Hematopoietic multipotent progenitor cell treated with erythropoietin and hydrocortisone succinate and interleukin-3 and kit ligand, for 17 days (in vitro differentiated cells): ENCODE data around the gene LAMB3.
A peak's percentile ranks its signal among the peaks of the same experiment; 100 is the strongest.
"Not testable (repeated sequence)": the region's sequence is repeated elsewhere in the genome, so short reads cannot be mapped to it uniquely, and the experiment has no call there.

ENCODE experiments used
- DNase-seq: peaks from one replicate; pipeline ENCODE4 v3.0.0-alpha.2; 2015; ENCODE audit warnings: low spot score

The LAMB3 gene

GRCh38 chr1:209652121-209652735, at the start of gene LAMB3:
LAMB3 (minus strand) TSS chr1:209652425; CDS start chr1:209650944, 1,481 bp downstream.
- DNase-seq: peak; percentile 48

- not testable (repeated sequence) for DNase-seq
Observed at GRCh38 chr1:209700686-209701085, 48.5 kb upstream of the LAMB3 start.

- no peak for DNase-seq
Observed at GRCh38 chr1:209697126-209697525, 44.9 kb upstream of the LAMB3 start.

- DNase-seq: no peak
Observed at GRCh38 chr1:209696673-209697072, 44.4 kb upstream of the LAMB3 start.

- DNase-seq: peak; percentile 82
Observed at GRCh38 chr1:209692745-209693504, 40.7 kb upstream of the LAMB3 start.

GRCh38 chr1:209692296-209692695, 40.1 kb upstream of the LAMB3 start:
- no peak for DNase-seq

- DNase-seq: no peak
Observed at GRCh38 chr1:209691237-209691636, 39.0 kb upstream of the LAMB3 start.

- peak; percentile 34 for DNase-seq
Observed at GRCh38 chr1:209689477-209689876, 37.3 kb upstream of the LAMB3 start.

- peak; percentile 13 for DNase-seq
Observed at GRCh38 chr1:209688746-209689234, 36.6 kb upstream of the LAMB3 start.

GRCh38 chr1:209686322-209686721, 34.1 kb upstream of the LAMB3 start:
- DNase-seq: no peak

- DNase-seq: no peak
Observed at GRCh38 chr1:209685821-209686220, 33.6 kb upstream of the LAMB3 start.

GRCh38 chr1:209678981-209679539, 26.8 kb upstream of the LAMB3 start:
- no peak for DNase-seq

- no peak for DNase-seq
Observed at GRCh38 chr1:209675565-209676154, 23.4 kb upstream of the LAMB3 start.

- no peak for DNase-seq
Observed at GRCh38 chr1:209674957-209675564, 22.8 kb upstream of the LAMB3 start, which contains the start of gene G0S2. G0S2 (plus strand) TSS chr1:209675412; CDS start chr1:209675685, 273 bp downstream.

GRCh38 chr1:209673631-209674417, 21.6 kb upstream of the LAMB3 start:
- no peak for DNase-seq

GRCh38 chr1:209672705-209673630, 20.7 kb upstream of the LAMB3 start:
- DNase-seq: no peak

- no peak for DNase-seq
Observed at GRCh38 chr1:209670441-209671082, 18.3 kb upstream of the LAMB3 start.

- DNase-seq: no peak
Observed at GRCh38 chr1:209667708-209668107, 15.5 kb upstream of the LAMB3 start.

GRCh38 chr1:209667103-209667502, 14.9 kb upstream of the LAMB3 start:
- DNase-seq: no peak

GRCh38 chr1:209662879-209663327, 10.7 kb upstream of the LAMB3 start:
- no peak for DNase-seq
